SIG-M5 (cell line): ENCODE results near the gene HSD17B12.

Experiments used
- DNase-seq: peaks from one replicate; lab custom pipeline; 2025; lab: John Stamatoyannopoulos, UW

The HSD17B12 gene

DNA sequence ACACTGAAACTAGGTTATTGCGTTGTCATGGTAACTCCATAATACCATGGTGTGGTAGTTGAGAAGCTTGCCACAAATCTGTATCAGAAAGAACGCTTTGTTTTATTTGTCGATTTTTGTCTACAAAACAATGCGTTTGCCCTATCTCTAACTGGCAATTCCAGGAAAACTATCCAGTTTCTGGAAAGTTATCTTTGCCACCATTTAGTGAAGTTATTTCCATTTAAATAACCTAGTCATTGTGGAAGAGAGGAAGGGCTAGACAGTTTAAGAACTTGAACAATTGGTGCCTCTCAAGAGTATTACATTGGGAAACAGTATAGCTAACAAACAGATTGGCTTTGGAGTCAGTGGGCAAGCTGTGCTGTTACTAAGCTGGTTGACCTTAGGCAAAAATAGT lies 7.9 kb downstream of the HSD17B12 start:
- no peak for DNase-seq

DNA sequence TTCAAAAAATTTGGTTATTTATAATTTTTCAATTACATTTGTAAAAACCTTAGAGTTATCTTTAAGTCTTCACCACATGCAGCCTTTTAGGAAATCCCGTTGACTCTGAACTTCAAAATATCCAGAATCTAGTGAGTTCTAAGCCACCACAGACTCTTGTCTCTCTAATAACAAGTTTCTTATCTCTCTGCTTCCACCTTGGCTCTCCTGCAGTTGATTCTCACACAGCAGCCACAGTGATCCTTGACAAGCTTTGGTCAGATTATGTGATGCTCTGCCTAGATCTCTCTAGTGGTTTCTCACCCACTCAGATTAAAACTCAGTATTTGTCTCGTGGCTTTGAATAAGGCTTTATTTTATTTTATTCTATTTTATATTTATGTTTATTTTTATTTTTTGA lies 8.6 kb downstream of the HSD17B12 start:
- DNase-seq: no peak

GRCh38 chr11:43690929-43691725 lies 10.6 kb downstream of the HSD17B12 start:
- no peak for DNase-seq

GRCh38 chr11:43691806-43692205 lies 11.3 kb downstream of the HSD17B12 start:
- DNase-seq: no peak

GRCh38 chr11:43693069-43693468 lies 12.5 kb downstream of the HSD17B12 start:
- DNase-seq: no peak

GRCh38 chr11:43693731-43694130 lies 13.2 kb downstream of the HSD17B12 start:
- DNase-seq: no peak

- DNase-seq: no peak
These were observed 13.9 kb downstream of the HSD17B12 start for GRCh38 chr11:43694477-43694876.

DNA sequence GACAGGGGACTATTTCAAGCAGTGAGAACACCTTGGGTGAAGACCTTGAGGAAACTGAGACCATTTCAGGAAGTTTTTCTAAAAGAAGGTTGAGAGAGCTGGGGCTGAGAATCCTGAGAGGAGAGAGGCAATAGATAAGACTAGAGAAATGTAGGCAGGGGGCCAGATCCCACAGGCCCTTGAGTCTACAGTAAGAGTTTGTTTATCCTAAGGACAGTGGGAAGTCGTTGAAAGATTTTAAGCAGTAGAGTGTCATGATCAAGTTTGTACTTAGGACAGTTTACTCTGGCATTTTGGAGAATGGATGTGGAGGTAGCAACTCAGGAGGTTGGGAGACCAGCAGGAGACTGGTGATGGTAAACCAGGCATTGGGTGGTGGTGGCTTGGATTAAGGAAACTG lies 17.1 kb downstream of the HSD17B12 start:
- DNase-seq: no peak

- no peak for DNase-seq
These were observed 19.3 kb downstream of the HSD17B12 start for GRCh38 chr11:43699870-43700269.

GRCh38 chr11:43706631-43707030 lies 26.1 kb downstream of the HSD17B12 start:
- no peak for DNase-seq

GRCh38 chr11:43708776-43709175 lies 28.2 kb downstream of the HSD17B12 start:
- DNase-seq: no peak

- no peak for DNase-seq
These were observed 29.2 kb downstream of the HSD17B12 start for GRCh38 chr11:43709689-43710088.

DNA sequence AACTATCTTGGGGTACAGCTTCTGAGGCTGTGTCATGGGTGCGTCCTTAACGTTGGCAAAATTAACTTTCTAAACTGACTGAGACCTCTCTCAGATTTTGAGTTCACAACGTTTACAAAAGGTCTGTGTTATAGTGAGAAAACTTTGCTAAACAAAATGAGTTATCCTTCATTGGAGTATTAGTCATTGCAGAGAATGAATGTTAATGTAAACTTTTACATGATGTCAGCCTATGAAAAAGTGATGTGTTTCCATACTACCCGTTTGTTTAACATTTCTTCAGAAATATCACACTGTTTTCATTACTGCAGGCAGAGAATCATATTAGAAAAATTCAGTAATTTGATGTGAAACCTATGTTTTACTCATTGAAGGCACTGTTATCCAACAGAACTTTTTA lies 32.1 kb downstream of the HSD17B12 start:
- DNase-seq: no peak

DNA sequence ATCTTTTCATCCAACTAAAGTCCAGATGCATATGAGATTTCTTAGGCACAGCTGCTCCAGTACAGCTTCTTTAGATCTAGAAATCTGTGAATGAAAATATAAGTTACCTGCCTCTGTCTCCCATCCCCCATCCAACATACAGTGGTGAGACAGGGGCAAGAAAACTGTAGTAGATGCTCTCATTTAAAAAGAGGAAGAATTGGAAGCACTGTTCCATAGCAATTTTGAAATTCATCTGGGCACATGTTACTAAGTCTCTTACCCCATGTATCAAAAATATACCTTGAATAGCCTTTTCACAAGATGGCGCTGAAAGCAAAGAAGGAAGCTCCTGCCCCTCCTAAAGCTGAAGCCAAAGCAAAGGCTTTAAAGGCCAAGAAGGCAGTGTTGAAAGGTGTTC lies 37.8 kb downstream of the HSD17B12 start:
- DNase-seq: no peak

DNA sequence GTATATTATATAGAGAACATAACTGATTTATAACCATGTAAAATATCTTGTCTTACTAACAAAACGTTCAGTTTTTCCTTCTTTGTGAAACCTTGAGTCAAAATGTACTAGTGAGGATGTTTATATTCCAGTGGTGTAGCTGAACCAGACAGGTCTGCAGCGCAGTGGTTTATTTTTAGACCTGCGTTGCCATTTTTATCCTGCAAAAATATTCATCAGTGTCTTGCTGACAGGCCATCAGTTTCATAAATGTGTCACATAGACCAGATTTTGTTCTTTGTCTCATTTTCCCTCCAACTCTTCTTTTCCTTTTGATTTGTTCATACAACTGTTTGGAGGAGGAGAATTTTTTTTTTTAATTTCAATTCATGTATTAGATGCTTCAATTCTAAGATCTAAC lies 43.1 kb downstream of the HSD17B12 start:
- no peak for DNase-seq

DNA sequence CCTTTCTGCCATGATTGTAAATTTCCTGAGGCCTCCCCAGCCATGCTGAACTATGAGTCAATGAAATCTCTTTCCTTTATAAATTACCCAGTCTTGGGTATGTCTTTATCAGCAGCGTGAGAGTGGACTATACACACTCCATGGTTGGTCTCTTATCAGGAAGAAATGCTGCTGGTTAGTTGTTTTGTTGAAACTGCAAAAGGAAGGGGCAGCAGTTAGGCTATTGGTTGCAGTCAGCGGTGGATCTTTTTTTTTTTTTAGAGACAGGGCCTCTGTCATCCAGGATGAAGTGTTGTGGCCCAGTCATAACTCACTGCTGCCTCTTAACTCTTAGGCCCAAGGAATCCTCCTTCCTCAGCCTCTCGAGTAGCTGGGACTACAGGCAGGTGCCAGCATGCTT lies 51.7 kb downstream of the HSD17B12 start:
- DNase-seq: no peak

DNA sequence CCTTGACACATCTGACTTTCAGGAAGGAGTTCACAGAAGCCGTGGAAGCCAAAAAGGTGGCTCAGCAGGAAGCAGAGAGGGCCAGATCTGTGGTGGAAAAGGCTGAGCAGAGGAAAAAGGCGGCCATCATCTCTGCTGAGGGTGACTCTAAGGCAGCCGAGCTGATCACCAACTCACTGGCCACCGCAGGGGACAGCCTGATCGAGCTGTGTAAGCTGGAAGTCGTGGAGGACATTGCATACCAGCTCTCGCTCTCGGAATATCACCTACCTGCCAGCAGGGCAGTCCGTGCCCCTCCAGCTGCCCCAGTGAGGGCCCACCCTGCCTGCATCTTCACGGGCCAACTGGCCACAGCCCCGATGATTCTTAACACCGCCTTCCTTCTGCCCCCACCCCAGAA lies 53.7 kb downstream of the HSD17B12 start:
- DNase-seq: no peak

GRCh38 chr11:43735115-43735514 lies 54.6 kb downstream of the HSD17B12 start:
- DNase-seq: no peak

DNA sequence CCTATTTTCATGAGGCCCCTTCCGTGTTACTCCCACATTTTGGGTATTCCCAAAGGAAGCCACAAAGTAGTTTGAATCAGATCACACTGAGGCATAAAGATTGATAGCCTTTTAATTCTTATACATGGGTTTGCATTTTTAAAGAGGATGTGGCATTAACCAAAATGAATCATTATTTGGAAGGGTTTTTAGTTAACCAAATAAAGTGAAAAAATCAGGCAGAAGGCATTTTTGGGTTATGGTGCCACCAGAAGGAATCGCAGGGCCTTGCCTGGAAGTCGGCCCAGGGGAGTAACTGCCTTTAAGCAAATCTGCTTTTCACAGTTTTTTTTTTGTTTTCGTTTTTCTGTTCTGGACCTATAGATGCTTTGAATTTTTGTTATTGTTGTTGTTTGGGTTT lies 55.4 kb downstream of the HSD17B12 start:
- no peak for DNase-seq

GRCh38 chr11:43736502-43737200 lies 56.1 kb downstream of the HSD17B12 start:
- no peak for DNase-seq

DNA sequence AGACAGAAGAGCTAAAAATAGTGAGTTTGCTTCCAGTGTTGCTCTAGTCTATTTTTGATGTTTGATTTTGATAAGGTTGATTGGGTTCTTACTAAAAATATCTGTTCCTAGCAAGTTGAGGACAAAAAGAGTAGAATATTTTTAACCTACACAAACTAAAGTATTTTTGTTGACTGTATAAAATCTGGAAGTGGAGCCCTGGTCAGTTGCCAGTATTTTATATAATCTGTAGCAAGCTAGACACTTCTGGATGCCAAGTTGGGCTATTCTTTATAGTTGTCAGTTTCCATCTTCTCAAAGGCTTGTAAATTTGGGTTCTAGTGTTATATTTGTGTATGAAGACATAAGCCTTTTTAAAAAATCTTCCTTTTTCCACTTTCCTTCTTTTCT lies 56.7 kb downstream of the HSD17B12 start:
- DNase-seq: no peak

DNA sequence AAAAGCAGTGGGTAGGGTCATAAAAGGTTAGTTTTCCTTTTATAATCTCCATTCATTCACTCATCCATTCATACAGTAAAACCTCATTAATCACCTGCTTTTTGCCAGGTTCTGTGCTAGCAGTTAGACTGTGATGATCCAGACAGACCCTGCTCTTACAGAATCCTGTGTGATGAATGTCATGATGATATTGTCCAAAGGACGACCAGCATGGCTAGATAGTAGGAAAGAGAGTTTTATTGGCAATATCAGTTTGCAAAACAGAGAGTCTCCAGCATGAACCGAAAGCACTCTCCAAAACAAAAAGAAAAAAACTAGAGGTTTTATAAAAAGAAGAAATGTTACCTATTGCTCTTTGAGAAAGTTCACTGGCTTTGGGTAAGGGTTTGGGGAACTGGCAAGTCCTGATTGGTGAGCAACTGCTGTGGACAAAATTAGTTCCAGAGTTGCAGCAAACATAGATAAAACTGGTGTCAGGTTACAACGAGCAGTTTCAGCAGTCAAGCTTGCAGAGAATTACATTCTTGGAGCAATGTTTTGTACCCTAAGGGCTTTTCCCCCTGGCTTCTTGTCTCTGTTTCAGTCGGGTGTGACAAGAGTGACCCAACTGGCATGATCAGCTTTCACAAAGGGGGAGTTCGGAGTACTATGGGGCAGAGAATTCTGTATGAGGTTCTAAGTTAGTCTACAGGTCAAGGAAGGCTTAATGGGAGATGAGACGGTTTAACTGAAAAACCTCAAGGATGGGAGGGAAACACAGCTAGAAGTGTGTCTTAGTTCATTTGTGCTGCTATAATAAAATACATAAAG lies 58.3 kb downstream of the HSD17B12 start:
- no peak for DNase-seq

DNA sequence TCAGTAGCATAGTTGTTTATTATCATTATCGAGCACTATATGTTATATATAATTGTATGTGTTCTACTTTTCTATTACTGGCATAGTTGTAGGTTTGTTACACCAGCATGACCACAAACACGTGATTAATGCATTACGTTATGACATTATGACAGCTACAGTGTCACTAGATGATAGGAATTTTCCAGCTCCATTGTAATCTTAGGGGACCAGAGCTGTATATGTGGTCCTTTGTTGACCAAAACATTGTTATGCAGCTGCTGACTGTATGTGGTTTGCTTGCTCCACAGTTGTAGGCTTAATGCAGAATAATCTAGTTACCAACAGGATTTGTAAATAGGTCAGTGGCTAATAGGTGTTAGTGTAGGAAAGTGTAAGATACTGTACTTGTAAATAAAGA lies 66.1 kb downstream of the HSD17B12 start:
- DNase-seq: no peak
